ENCODE measurements around the gene DUS4L.

The DUS4L gene

DNA sequence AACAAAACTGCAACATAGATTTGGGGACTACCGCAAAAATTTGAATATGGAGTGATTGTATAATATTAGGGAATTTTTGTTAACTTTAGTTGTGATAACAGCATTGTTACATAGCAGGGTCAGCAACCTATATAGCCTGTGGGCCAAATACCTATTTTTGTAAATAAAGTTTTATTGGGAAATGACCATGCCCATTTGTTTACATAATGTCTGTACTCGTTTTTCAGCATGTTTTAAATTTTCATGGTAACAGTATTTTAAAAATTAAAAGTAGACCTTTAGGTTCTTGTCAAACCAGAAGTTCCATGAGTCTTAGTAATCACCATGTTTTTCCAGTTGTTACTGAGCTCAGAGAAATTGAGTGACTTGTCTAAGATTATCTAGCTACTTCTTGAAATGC lies 20.9 kb downstream of the DUS4L start:
- Mint-ChIP-seq H3K27ac (ENCODE audit: low read depth) (no peak overlapping the region), H3K9me3 (no peaks in the 10 kb centered on the region), H3K27me3 (no peaks in the 10 kb centered on the region), H3K36me3 (ENCODE audit: insufficient read depth) (peaks cover 4% of the 10 kb centered on the region), H3K4me1 (peaks cover 23% of the 10 kb centered on the region), H3K4me3 (no peak overlapping the region)
- DNase-seq (ENCODE audit: low spot score in 2 of 2) (no peak), ATAC-seq (replicated peaks; ENCODE audit: extremely low read depth, poor library complexity, severe bottlenecking) (no peak)

DNA sequence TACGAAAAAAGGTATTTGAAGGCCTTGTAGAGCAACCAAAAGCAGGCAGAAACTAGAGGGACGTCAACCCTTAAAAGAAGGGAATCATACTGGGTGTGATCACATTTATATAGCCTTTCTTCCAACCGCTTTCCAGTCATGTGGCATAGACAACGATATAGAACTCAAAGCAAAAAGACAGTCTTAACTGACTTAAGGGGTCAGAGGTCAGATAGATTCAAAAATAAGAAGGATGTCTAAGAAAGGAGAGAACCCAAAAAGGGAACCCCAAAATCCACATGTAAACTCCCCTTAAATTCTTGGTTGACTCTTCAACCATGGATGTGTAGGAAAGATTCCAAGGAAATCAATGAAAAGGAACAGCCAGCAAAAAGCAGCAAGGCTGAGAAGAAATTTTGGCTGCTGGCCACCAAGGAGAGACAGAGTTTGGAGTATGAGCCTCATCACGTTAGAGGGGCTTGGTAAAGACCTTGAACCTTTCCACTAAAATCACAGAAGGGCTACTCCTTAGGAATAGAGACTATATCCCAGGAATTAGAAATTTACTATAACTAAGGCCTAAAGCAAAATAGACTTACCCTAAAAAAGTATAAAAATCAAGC lies 24.9 kb downstream of the DUS4L start:
- H3K4me1 Mint-ChIP-seq, result peaks cover 5% of the 10 kb centered on the region
- H3K9me3 Mint-ChIP-seq, result no peaks in the 10 kb centered on the region
- peaks cover 7% of the 10 kb centered on the region for H3K36me3 Mint-ChIP-seq (ENCODE audit: insufficient read depth)
- H3K27ac Mint-ChIP-seq (ENCODE audit: low read depth), result no peak overlapping the region
- H3K27me3 Mint-ChIP-seq, result no peaks in the 10 kb centered on the region
- ATAC-seq (replicated peaks; ENCODE audit: extremely low read depth, poor library complexity, severe bottlenecking) (no peak), DNase-seq (ENCODE audit: low spot score in 2 of 2) (no peak)
- no peak overlapping the region for H3K4me3 Mint-ChIP-seq

DNA sequence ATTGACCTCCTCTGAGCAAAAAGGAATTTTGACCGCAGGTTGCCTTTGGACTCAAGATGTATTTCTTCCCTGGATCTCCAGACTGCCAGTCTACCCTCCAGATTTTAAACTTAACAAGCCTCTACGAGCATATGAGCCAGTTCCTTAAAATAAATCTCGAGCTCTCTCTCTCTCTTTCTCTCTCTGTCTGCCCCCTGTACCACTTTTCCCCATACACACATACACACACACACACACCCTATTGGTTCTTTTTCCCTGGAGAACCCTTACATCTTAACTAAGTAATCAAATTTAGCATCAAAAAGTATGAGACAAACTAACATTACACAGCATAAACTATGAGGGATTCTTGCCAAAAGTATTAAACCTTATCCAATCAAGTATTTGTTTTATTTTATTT lies 27.6 kb downstream of the DUS4L start:
- peaks cover 5% of the 10 kb centered on the region for H3K4me1 Mint-ChIP-seq
- ATAC-seq (replicated peaks; ENCODE audit: extremely low read depth, poor library complexity, severe bottlenecking) (no peak), DNase-seq (ENCODE audit: low spot score in 2 of 2) (no peak)
- H3K27me3 Mint-ChIP-seq, result no peaks in the 10 kb centered on the region
- no peak overlapping the region for H3K4me3 Mint-ChIP-seq
- peaks cover 9% of the 10 kb centered on the region for H3K36me3 Mint-ChIP-seq (ENCODE audit: insufficient read depth)
- H3K9me3 Mint-ChIP-seq, result no peaks in the 10 kb centered on the region
- no peak overlapping the region for H3K27ac Mint-ChIP-seq (ENCODE audit: low read depth)

DNA sequence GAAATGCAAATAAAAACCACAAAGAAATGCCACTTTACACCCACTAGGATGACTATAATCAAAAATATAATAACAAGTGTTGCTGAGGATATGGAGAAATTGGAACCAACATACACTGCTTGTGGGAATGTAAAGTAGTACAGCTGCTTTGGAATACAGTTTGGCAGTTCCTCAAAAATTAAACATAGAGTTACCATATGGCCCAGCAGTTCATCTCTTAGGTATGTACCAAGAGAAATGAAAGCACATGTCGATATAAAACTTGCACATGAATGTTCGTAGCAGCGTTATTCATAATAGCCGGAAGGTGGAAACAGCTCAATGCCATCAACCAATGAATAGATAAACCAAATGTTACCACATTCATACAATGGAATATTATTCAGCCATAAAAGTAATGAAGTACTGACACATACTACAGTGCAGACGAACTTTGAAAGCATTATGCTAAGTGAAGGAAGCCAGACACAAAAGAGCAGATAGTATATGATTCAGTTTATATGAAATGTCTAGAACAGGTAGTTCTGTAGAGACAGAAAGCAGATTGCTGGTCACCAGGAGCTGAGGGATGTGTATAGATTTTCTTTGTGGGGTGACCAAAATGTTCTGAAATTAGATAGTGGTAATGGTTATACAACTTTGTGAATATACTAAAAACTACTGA lies 28.7 kb downstream of the DUS4L start:
- H3K4me1 Mint-ChIP-seq, result peaks cover 5% of the 10 kb centered on the region
- DNase-seq (ENCODE audit: low spot score in 2 of 2), result no peak

DNA sequence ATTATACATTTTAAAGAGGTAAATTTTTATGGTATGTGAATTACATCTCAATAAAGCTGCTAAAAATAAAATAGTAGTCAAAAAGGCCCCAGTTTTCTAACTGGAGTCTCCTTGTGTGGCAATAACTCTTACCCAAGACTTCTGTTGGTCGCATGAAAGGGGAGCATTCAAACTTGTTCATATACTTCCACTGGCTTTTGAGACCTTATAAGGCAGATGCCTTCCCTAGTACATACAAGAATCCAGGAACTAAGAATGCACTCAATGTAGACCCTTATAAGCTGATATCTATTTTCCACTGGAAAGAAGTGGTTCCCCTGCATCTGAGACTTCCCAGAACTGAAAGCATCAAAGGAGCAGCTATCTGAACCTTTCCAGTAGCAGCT lies 29.2 kb downstream of the DUS4L start:
- peaks cover 5% of the 10 kb centered on the region for H3K4me1 Mint-ChIP-seq
- no peaks in the 10 kb centered on the region for H3K27me3 Mint-ChIP-seq
- H3K27ac Mint-ChIP-seq (ENCODE audit: low read depth), result no peak overlapping the region
- H3K4me3 Mint-ChIP-seq, result no peak overlapping the region
- H3K9me3 Mint-ChIP-seq, result no peaks in the 10 kb centered on the region
- DNase-seq (ENCODE audit: low spot score in 2 of 2) (no peak), ATAC-seq (replicated peaks; ENCODE audit: extremely low read depth, poor library complexity, severe bottlenecking) (no peak)
- H3K36me3 Mint-ChIP-seq (ENCODE audit: insufficient read depth), result peaks cover 14% of the 10 kb centered on the region

More for the DNA sequence above, 28.7 kb downstream of the DUS4L start:
- Mint-ChIP-seq H3K27me3 (no peaks in the 10 kb centered on the region), H3K9me3 (no peaks in the 10 kb centered on the region), H3K27ac (ENCODE audit: low read depth) (no peak overlapping the region), H3K4me3 (no peak overlapping the region), H3K36me3 (ENCODE audit: insufficient read depth) (peaks cover 11% of the 10 kb centered on the region)
- no peak for ATAC-seq (replicated peaks; ENCODE audit: extremely low read depth, poor library complexity, severe bottlenecking)

DNA sequence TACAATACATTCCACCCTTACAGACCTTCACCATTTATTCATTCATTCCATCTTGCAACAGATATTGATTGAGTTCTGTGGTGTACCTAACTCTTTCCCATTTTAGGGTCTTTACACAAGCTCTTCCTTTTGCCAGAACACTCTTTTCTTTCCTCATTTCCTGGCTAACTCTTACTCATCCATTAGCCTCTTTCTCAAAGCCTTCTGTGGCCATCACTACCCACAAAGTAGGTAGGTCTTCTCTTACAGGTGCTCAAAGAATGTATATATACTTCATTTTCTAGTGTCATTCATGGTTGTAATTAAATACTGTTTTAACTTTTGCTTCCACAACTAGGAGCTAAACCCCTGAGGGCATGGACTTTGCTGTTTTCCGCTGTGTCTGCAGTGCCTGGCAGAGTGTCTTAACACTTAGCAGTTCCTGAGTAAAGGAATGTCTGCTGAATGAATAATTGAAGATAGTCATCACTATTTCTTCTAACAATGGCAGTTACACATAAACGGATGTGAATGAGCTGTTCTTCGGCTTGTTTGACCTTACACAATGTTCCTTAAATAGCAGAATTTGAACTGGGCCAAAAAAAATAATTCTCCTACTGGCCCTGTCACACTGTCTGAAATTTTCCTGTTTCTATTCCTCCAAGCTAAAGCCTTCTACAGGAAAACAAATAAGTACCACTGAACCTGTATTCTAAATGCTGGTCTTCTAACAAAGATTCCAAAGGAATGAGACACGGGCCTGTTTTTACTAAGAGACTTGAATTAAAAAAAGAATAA lies 31.4 kb downstream of the DUS4L start:
- Mint-ChIP-seq H3K27me3 (no peaks in the 10 kb centered on the region), H3K4me1 (no peaks in the 10 kb centered on the region), H3K4me3 (no peak overlapping the region), H3K27ac (ENCODE audit: low read depth) (no peak overlapping the region), H3K9me3 (no peaks in the 10 kb centered on the region), H3K36me3 (ENCODE audit: insufficient read depth) (peaks cover 14% of the 10 kb centered on the region)
- ATAC-seq (replicated peaks; ENCODE audit: extremely low read depth, poor library complexity, severe bottlenecking), result no peak
- no peak for DNase-seq (ENCODE audit: low spot score in 2 of 2)

DNA sequence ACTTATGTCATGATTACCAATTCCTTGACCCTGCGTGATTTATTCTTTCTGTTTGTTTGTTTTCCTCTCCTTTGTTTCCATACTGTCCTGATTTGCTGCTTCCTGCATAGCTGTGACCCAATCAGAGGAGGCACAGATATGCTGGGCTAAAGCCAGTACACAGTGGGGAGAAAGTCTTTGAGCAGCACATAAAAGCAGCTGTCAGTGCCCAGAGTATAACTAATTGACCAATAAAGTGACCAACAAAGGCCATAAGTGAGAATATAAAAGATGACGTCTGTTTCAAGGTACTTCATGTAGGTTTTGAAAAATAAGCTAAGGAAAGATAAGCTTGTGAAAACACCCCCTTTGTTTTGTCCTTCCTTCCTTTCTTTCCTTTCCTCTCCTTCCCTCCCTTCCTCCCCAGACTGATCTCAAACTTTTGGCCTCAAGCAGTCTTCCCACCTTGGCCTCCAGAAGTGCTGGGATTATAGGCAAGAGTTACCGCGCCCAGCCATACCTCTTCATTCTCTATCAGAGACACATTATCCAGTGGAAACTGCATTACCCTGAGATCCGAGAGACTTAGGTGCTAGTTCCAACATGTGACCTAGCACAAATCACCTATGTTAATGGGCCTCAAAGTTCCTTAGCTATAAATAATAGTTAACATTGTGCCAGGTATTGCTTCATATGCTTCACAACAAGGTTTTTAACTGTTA lies 33.3 kb downstream of the DUS4L start:
- H3K36me3 Mint-ChIP-seq (ENCODE audit: insufficient read depth), result peaks cover 18% of the 10 kb centered on the region
- no peaks in the 10 kb centered on the region for H3K27me3 Mint-ChIP-seq
- H3K9me3 Mint-ChIP-seq, result no peaks in the 10 kb centered on the region
- DNase-seq (ENCODE audit: low spot score in 2 of 2) (no peak), ATAC-seq (replicated peaks; ENCODE audit: extremely low read depth, poor library complexity, severe bottlenecking) (no peak)
- H3K4me3 Mint-ChIP-seq, result no peak overlapping the region
- H3K27ac Mint-ChIP-seq (ENCODE audit: low read depth), result no peak overlapping the region
- no peaks in the 10 kb centered on the region for H3K4me1 Mint-ChIP-seq

DNA sequence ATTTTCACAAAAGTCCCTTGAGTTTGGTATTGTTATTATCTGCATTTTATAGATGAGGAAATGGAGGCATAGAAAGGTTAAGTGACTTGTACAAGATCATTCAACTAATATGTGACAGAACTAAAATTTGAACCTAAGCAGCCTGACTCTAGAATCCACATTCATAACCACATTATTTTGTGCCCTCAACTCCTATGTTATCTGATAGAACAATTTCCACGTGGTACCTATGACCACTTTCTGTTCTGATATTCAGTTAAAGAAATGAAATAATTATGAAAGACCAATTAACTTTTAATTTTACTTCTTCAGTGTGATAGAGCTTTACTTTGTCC lies 33.8 kb downstream of the DUS4L start:
- Mint-ChIP-seq H3K4me3 (no peak overlapping the region), H3K4me1 (no peaks in the 10 kb centered on the region), H3K27ac (ENCODE audit: low read depth) (no peak overlapping the region), H3K9me3 (no peaks in the 10 kb centered on the region), H3K36me3 (ENCODE audit: insufficient read depth) (peaks cover 16% of the 10 kb centered on the region), H3K27me3 (no peaks in the 10 kb centered on the region)
- DNase-seq (ENCODE audit: low spot score in 2 of 2) (no peak), ATAC-seq (replicated peaks; ENCODE audit: extremely low read depth, poor library complexity, severe bottlenecking) (no peak)

DNA sequence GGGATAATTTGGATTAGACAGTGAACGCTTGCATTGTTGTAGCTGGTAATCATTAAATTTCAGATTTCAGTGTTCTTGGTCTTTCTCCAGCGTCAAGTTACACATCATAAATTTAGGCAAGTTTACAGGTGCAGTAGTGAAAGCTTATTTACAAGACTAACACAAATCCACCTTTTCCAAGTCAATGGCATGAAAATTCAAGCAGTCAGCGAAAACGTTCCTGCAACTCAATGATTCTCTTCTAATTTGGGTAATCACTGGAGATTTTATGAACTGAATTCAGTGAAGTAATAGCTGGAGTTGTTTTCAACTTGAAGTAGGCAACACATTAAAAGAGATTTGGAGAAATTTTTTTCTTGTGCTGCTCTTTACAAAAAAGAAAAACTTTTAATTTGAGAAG lies 34.2 kb downstream of the DUS4L start:
- Mint-ChIP-seq H3K9me3 (no peaks in the 10 kb centered on the region), H3K36me3 (ENCODE audit: insufficient read depth) (peaks cover 15% of the 10 kb centered on the region), H3K4me1 (no peaks in the 10 kb centered on the region), H3K27me3 (no peaks in the 10 kb centered on the region), H3K4me3 (no peak overlapping the region), H3K27ac (ENCODE audit: low read depth) (no peak overlapping the region)
- ATAC-seq (replicated peaks; ENCODE audit: extremely low read depth, poor library complexity, severe bottlenecking), result no peak
- DNase-seq (ENCODE audit: low spot score in 2 of 2), result no peak

DNA sequence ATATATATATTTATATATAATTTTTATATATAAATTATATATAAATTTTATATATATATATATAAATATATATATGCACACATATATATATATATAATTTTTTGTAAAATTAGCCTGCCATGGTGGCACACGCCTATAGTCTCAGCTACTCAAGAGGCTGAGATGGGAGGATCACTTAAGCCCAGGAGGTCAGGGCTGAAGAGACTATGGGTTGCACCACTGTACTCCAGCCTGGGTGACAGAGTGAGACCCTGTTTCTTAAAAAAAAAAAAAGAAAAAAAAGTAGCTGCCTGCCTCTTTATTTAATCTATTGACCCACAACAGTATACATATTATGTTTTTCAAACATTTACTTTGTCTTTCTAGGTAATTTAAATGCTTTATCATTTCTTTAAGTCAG lies 35.5 kb downstream of the DUS4L start:
- DNase-seq (ENCODE audit: low spot score in 2 of 2) (no peak), ATAC-seq (replicated peaks; ENCODE audit: extremely low read depth, poor library complexity, severe bottlenecking) (no peak)
- Mint-ChIP-seq H3K4me3 (no peak overlapping the region), H3K27me3 (no peaks in the 10 kb centered on the region), H3K4me1 (no peaks in the 10 kb centered on the region), H3K9me3 (no peaks in the 10 kb centered on the region), H3K27ac (ENCODE audit: low read depth) (no peak overlapping the region), H3K36me3 (ENCODE audit: insufficient read depth) (peaks cover 22% of the 10 kb centered on the region)

DNA sequence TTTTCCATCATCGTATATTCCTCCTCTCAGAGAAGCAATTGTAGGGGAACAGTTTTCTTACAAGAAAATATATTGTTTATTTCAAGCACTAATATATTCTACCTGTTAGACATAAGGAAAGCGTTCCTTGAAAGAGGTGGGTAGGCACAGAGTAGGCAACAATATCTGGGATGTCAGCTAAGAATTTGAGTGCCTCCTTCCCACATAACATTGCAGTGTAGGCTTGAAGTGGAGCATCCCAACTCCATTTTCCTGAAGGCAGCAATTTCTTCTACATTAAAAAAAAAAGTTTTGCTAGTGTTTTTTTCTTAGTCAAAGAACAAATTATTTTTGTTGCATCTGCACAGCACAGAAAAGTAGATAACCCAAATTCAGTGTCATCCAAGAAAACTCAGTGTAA lies 37.0 kb downstream of the DUS4L start:
- Mint-ChIP-seq H3K27ac (ENCODE audit: low read depth) (no peak overlapping the region), H3K27me3 (no peaks in the 10 kb centered on the region), H3K9me3 (no peaks in the 10 kb centered on the region), H3K4me3 (no peak overlapping the region), H3K4me1 (no peaks in the 10 kb centered on the region), H3K36me3 (ENCODE audit: insufficient read depth) (peaks cover 15% of the 10 kb centered on the region)
- no peak for DNase-seq (ENCODE audit: low spot score in 2 of 2)
- no peak for ATAC-seq (replicated peaks; ENCODE audit: extremely low read depth, poor library complexity, severe bottlenecking)

DNA sequence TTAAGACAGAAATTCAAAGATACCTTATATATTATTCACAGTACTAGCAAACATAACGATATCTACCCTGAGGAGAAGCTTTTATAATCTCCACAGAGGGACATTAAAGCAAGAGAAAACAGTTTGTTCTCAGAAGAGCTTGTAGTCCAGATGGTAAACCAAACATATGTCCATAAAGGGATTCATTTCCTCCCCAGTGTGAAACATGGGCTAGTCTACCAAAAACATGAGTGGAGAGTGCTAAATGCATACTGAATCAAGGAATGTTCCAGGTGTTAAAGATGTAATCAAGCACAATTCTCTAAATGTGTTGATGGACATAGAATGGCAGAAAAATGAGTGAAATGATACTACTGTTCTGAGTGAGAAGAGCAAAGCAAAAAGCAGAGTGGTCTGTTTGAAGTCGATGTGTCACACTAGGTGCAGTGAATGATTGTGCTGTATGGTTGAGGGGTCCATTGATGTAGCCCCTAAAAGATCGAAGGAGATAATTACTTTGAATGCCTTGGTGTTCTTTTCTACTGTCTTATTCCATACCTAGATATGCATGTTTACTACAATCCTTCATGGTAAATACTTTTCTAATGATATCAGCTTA lies 41.5 kb downstream of the DUS4L start:
- Mint-ChIP-seq H3K27ac (ENCODE audit: low read depth) (no peak overlapping the region), H3K9me3 (no peaks in the 10 kb centered on the region), H3K36me3 (ENCODE audit: insufficient read depth) (peaks cover 15% of the 10 kb centered on the region), H3K27me3 (no peaks in the 10 kb centered on the region), H3K4me3 (no peak overlapping the region), H3K4me1 (no peaks in the 10 kb centered on the region)
- ATAC-seq (replicated peaks; ENCODE audit: extremely low read depth, poor library complexity, severe bottlenecking) (no peak), DNase-seq (ENCODE audit: low spot score in 2 of 2) (no peak)
